ENCODE data around the gene MAP3K4.

Gene MAP3K4

DNA sequence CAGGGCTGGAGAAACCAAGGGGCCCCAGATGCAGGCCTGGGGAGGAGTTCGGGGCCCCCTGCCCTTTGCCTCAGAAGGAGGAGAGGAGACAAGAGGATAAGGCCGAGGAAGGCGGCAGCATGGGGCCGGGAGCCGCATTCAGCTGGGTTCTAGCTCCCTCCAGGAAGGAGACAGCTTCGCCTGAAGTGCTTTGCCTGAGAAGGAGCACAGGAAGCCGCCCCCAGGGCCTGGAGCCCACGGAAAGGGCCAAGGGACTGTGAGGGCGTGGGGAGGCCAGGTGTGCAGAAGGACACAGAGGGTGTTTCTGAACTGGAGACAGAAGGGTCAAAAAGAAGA, 160.9 kb downstream of the MAP3K4 start:
- no peak for DNase-seq

DNA sequence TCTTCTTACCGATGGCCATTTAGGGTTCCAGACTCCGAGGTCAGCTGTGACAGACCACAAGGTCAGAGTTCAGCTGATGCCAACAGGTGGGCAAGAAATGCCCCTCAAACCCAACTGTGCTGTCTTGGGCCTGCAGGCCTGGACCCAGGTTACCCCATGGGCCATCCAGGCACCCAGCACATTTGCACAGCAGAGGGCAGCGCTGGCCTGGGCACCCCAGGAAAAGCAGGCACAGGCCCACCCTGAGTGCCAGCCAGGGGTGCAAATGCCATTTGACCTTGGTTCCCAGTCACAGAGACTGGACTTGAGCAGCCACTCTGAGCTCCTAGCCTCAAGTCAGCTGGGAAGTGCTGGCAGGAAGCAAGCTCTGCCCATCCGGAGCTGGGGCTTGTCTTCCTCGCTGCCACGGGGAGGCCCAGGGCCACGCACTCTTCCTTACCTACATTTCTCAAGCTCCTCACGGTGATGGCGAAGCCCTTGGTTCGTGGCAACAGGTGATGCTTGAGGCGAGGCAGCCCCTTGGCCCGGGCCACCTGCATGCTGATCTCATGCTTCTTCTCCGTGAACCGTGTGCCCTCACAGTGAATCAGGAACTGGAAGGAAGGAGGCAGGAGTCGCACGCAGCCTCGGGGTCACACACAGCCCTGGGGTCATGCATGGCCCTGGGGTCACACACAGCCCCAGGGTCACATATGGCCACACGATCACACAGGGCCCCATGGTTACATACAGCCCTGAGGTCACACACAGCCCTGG, 161.5 kb downstream of the MAP3K4 start:
- DNase-seq: no peak

DNA sequence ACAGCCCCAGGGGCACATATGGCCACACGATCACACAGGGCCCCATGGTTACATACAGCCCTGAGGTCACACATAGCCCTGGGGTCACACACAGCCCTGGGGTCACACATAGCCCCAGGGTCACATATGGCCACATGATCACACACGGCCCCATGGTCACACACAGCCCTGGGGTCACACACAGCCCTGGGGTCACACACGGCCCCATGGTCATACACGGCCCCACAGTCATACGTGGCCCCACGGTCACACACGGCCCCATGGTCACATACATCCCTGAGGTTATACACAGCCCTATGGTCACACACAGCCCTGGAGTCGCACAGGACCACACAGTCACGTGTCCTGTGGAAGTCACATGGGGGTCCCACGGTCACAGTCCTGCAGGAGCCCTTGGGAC, 162.2 kb downstream of the MAP3K4 start:
- no peak for DNase-seq

- DNase-seq: no peak
Observed at GRCh38 chr6:161154796-161155335, 163.3 kb downstream of the MAP3K4 start.

DNA sequence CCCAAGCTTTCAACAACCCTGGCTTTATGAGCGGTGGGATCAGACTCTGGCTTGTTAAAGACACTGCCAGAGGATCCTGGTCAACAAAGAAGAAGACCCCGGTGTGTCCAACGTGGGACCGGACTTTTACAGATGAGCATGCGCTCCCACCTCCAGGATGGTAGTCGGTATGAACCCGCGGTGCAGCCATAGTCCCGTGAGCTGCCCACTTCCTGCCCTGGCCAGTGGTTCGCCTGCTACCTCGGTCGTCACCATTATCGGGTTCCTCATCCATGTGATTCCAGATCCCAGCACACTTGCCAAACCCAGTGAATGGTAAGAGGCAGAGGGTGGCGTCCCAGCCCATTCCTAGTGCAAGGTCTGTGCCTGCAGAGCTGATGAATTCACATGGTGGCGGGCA, 169.6 kb downstream of the MAP3K4 start:
- no peak for DNase-seq

GRCh38 chr6:161161889-161162624, 170.5 kb downstream of the MAP3K4 start:
- DNase-seq: no peak

DNA sequence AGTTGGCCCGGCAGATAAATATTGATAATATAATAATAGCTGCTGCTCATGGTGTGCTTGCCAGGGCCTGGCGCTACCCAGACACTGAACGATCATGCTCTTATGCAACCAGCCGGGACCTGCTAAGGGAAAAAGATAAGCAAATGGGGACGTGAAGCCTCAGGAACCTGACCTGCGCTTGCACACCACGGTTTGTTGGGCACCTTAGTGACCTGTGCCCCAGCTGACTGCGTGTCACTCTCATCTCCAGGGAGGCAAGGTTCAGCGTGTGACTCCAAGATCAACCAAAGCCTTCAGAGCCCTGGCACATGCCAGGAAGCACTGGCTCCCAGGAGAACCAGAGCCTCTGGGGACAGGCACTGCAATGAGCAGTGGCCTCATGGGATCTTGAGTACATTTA, 171.2 kb downstream of the MAP3K4 start:
- DNase-seq: no peak

GRCh38 chr6:161163466-161164181, 172.1 kb downstream of the MAP3K4 start:
- DNase-seq: no peak

DNA sequence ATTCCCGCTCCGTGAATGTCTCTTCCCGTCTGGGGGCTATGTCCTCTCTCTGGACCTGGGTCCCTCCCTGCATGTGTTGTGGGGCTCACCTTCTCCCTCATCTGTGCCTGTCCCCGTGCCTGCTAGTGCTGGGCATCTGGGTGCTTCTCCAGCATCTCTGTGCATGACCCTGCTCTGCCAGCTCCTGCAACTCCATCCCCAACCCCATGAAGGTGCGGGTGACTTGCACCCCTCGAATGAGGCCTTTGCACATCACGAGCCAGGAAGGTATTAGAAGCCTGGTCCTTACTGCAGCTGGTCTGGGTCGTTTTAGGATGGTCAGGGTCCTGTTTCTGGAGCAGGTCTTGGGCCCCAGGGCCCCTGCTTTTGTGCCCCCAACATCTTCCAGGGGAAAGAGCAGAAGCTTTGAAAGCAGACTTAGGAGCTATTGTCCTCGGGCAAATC, 172.6 kb downstream of the MAP3K4 start:
- no peak for DNase-seq

DNA sequence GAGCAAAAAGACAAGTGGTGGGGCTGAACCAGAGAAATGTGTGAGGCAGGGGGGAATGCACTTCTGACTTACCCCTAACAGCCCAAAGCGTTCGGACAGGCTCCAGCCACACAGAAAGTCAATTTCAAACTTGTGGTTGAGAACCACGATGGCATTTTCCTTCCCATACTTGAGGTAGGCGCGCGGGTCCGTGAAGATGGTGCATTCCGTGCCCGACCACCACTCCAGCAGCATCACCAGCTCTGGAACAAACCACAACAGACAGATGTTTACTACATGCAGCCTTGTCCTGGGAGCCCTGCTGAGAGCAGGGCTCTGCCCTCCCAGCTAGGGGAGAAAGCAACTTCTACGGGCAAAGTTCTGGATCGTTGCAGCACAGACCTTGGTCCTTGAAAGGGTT, 174.6 kb downstream of the MAP3K4 start:
- no peak for DNase-seq

DNA sequence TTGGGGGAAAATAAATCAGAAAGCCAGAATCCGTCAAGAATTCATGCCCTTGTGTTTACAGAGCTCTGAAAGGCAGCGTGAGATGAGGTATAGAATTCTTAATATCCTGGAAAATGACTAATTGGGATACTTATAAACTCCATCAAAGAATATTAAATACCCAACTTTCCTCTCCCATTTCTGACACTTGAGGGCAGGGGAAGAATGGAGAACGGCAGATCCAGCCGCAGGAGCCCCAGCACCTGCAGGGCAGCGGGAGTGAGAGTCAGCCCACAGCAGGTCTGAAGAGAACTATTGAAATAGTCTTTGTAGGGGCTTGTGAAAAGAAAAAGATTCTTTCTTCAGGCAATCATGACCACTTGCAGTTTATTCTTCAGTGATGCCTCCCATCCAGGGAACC, 175.1 kb downstream of the MAP3K4 start:
- DNase-seq: no peak

Data from NCI-H187 (cell line).